Astrocyte of the spinal cord (primary cell): ENCODE data around the gene PLRG1.
A peak's percentile ranks its signal among the peaks of the same experiment; 100 is the strongest.
"Not testable (repeated sequence)": the region's sequence is repeated elsewhere in the genome, so short reads cannot be mapped to it uniquely, and the experiment has no call there.

Experiments used
- DNase-seq: peaks from one replicate; pipeline ENCODE4 v3.0.0; 2011; ENCODE audit warnings: low read depth, low spot score
- H3K4me3 ChIP-seq: 2 replicates; pipeline ENCODE4 v1.5.1; 2011; ENCODE audit warnings: low read depth, mild to moderate bottlenecking, low read length, moderate library complexity
- CTCF ChIP-seq: IDR thresholded peaks from 2 replicates; pipeline ENCODE4 v1.5.1; 2012; ENCODE audit warnings: low read depth, mild to moderate bottlenecking, low read length, inconsistent platforms
- in situ Hi-C: cut with HindIII; loops from 2 replicates; pipeline ENCODE4 v1.10.0; 2017; ENCODE audit warnings: low sequenced_read_pairs

The PLRG1 gene

GRCh38 chr4:154549894-154550790 is at the start of gene PLRG1:
Gene PLRG1 (minus strand): TSS chr4:154550400. CDS start chr4:154550308, 92 bp downstream.
- H3K4me3 ChIP-seq, result peak within 1 kb of the TSS; percentile 99
- peak; percentile 13 for TF ChIP-seq CTCF
- peak; percentile 95 for DNase-seq
- in situ Hi-C loops, result no loop called here

GRCh38 chr4:154597798-154598774 is 47.9 kb upstream of the PLRG1 start:
- no peak overlapping the region for H3K4me3 ChIP-seq
- DNase-seq, result no peak
- in situ Hi-C loops, result no loop called here
- no peak for TF ChIP-seq CTCF

DNA sequence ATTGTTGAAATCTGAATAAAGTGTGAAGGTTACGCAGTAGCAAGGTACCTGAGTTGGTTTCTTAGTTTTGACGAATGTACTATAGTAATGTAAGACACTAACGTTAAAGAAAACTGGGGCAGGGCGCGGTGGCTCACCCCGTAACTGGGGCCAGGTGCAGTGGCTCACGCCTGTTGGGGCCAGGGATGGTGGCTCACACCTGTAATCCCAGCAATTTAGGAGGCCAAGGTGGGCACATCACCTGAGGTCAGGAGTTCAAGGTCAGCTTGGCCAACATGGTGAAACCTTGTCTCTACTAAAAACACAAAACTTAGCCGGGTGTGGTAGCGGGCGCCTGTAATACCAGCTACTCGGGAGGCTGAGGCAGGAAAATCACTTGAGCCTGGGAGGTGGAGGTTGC is 47.1 kb upstream of the PLRG1 start:
- in situ Hi-C loops, DNase-seq, H3K4me3 ChIP-seq: not testable (repeated sequence)

GRCh38 chr4:154595807-154596206 is 45.6 kb upstream of the PLRG1 start:
- no peak for DNase-seq

GRCh38 chr4:154594343-154594742 is 44.1 kb upstream of the PLRG1 start:
- DNase-seq, in situ Hi-C loops, H3K4me3 ChIP-seq: not testable (repeated sequence)

More at GRCh38 chr4:154595807-154596206, 45.6 kb upstream of the PLRG1 start:
- in situ Hi-C loops, result no loop called here
- no peak overlapping the region for H3K4me3 ChIP-seq
- TF ChIP-seq CTCF, result no peak

DNA sequence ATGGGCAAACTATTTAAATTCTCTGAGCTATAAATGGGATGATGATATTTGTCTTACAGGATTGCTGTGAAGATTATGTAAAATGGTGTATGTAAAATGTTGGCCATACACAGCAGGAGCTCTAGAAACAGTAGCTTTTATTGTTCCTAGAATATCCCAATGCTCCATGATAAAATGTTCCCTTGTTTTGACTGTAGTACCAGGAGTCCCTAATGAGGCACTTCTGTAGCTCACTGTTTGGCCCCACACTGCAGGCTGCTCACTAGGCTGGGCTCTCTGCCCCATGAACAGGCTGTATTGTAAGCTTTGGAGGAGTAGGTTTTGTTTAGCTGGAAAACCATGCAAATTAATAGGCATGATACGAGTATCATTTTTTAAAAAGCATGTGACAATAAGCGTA is 43.7 kb upstream of the PLRG1 start:
- DNase-seq, result no peak
- TF ChIP-seq CTCF, result no peak
- in situ Hi-C loops, result no loop called here
- no peak overlapping the region for H3K4me3 ChIP-seq

DNA sequence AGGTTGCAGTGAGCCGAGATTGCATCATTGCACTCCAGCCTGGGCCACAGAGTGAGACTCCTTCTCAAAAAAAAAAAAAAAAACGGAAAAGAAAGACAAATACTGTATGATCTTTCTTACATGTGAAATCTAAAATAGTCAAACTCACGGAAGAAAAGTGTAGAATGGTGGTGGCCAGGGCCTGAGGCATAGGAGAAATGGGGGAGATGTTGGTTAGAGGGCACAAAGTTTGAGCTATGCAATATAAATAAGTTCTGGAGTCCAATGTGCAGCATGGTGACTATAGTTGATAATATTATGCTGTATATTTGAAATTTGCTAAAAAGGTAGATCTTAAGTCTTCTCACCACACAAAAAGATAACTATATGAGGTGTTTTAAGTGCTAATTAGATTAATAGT is 41.7 kb upstream of the PLRG1 start:
- in situ Hi-C loops, result no loop called here
- no peak overlapping the region for H3K4me3 ChIP-seq
- no peak for TF ChIP-seq CTCF
- no peak for DNase-seq
